Keratinocyte (primary cell): ENCODE measurements around the gene NTHL1. TPM values are rescaled to one million over a fixed set of nuclear protein-coding genes. Genes with fewer than 3 reads are reported as not detected.

ENCODE experiments used
- DNase-seq: peaks from one replicate; pipeline ENCODE4 v3.0.0-alpha.2; 2011; ENCODE audit warnings: low read depth, missing footprints, low spot score
- FAIRE-seq: peaks from 2 replicates; lab custom pipeline; 2011; peaks lifted over from hg19 to GRCh38; lab: Jason Lieb, UNC
- H2AFZ ChIP-seq: 2 replicates; pipeline ENCODE4 v1.6.0; 2012; ENCODE audit warnings: low read length, control low read depth, inconsistent platforms; ENCODE audit not compliant: control insufficient read depth
- H3K27ac ChIP-seq: 2 replicates; pipeline ENCODE4 v1.5.1; 2011; ENCODE audit warnings: low read length; ENCODE audit not compliant: control insufficient read depth, insufficient read depth
- H3K27me3 ChIP-seq: 3 replicates; pipeline ENCODE4 v1.6.0; 2011; ENCODE audit warnings: low read length; ENCODE audit not compliant: control insufficient read depth, insufficient read depth; ENCODE audit errors: extremely low read depth
- H3K36me3 ChIP-seq, 2 experiments: 2 replicates in 1 of 2; 3 replicates in 1 of 2; pipeline ENCODE4 v1.5.1; 2011; ENCODE audit warnings: low read length in 2 of 2, mild to moderate bottlenecking in 1 of 2; ENCODE audit not compliant: control insufficient read depth in 2 of 2, insufficient read depth in 2 of 2; ENCODE audit errors: extremely low read depth in 1 of 2
- H3K4me1 ChIP-seq: 3 replicates; pipeline ENCODE4 v1.5.1; 2011; ENCODE audit warnings: low read length; ENCODE audit not compliant: control insufficient read depth, insufficient read depth; ENCODE audit errors: extremely low read depth
- H3K4me2 ChIP-seq: 3 replicates; pipeline ENCODE4 v1.6.0; 2011; ENCODE audit warnings: low read depth, low read length; ENCODE audit not compliant: control insufficient read depth, insufficient read depth; ENCODE audit errors: extremely low read depth
- H3K4me3 ChIP-seq, 3 experiments: fragments of 200-600 bp in 1 of 3; sonication (generic) in 1 of 3; 2 replicates in 2 of 3; 3 replicates in 1 of 3; pipeline ENCODE4 v1.5.1; 2011 to 2016; ENCODE audit warnings: low read length in 3 of 3, mild to moderate bottlenecking in 3 of 3, control low read depth in 2 of 3, inconsistent platforms in 1 of 3, low read depth in 1 of 3, mixed read lengths in 1 of 3, mixed run types in 1 of 3, moderate library complexity in 1 of 3; ENCODE audit not compliant: control insufficient read depth in 2 of 3, insufficient read depth in 2 of 3; ENCODE audit errors: extremely low read depth in 1 of 3
- H3K79me2 ChIP-seq: 2 replicates; pipeline ENCODE4 v1.6.0; 2012; ENCODE audit warnings: low read length; ENCODE audit not compliant: control insufficient read depth, insufficient read depth
- H3K9ac ChIP-seq: 3 replicates; pipeline ENCODE4 v1.6.0; 2011; ENCODE audit warnings: low read length; ENCODE audit not compliant: control insufficient read depth, insufficient read depth; ENCODE audit errors: extremely low read depth
- H3K9me1 ChIP-seq: 3 replicates; pipeline ENCODE4 v1.6.0; 2011; ENCODE audit warnings: low read length; ENCODE audit not compliant: control insufficient read depth, insufficient read depth; ENCODE audit errors: extremely low read depth
- H3K9me3 ChIP-seq: 2 replicates; pipeline ENCODE4 v1.5.1; 2012; ENCODE audit warnings: low read depth, low read length; ENCODE audit not compliant: control insufficient read depth
- H4K20me1 ChIP-seq: 3 replicates; pipeline ENCODE4 v1.6.0; 2011; ENCODE audit warnings: low read length; ENCODE audit not compliant: control insufficient read depth, insufficient read depth; ENCODE audit errors: extremely low read depth
- EZH2 ChIP-seq: IDR thresholded peaks from one replicate; pipeline ENCODE4 v1.6.1; 2012; ENCODE audit warnings: inconsistent platforms, mild to moderate bottlenecking, low read length, moderate library complexity
- dilution Hi-C: fragments of 300-500 bp; cut with MboI; formaldehyde crosslinking; loops from one replicate; pipeline ENCODE4 v1.7.0; 2020; ENCODE audit warnings: low sequenced_read_pairs; ENCODE audit not compliant: extremely low pct_ligation_motif_present
- polyA plus RNA-seq, 5 experiments: library from polyadenylated mRNA; depleted of rRNA in 3 of 5; stranded (reverse) in 3 of 5; stranded (forward) in 1 of 5; unstranded in 1 of 5; fragments of >200 nt; gene quantifications; 1 replicate in 1 of 5; 2 replicates in 3 of 5; 3 replicates in 1 of 5; pipeline versions ENCODE4 v1.2.1 to v1.2.3, GENCODE V29; 2011 to 2012; ENCODE audit warnings: missing spikeins in 2 of 5, low read depth in 1 of 5, low replicate concordance in 1 of 5
- TF ChIP-seq, protein P1 (sequence below), 3 experiments: IDR thresholded peaks in 1 of 3; conservative IDR thresholded peaks in 1 of 3; optimal IDR thresholded peaks in 1 of 3; 2 replicates in 2 of 3; 3 replicates in 1 of 3; pipeline versions ENCODE3 to v1.5.1; 2011; ENCODE audit warnings: low read length in 3 of 3, mild to moderate bottlenecking in 3 of 3, moderate library complexity in 2 of 3, control low read depth in 1 of 3, inconsistent platforms in 1 of 3; ENCODE audit not compliant: insufficient read depth in 2 of 3; ENCODE audit errors: extremely low read depth in 1 of 3

NTHL1 gene
- polyA plus RNA-seq, 1 donor (not counting 4 experiments of a cell fraction or from before 2014, with no cell fraction given): 8.5 TPM

DNA sequence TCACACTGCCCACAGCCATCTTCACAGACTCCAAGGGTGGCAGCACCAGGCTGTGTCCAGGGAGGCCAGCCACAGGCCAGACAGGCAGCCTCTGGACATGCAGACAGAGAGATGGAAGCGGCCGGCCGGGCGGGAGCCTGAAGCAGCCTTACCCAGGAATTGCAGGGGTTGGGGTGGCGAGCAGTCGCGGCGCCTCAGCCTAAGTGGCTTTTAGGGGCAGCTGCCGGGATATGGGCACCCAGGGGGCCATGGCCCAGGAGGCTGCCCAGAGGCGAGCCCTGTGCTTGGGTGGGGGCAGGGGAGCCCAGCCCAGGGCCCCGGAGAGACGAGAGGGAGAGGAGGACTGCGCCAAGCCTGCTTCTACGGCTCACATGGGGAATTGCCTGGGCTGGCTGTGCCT, 22.4 kb downstream of the NTHL1 start:
- Histone ChIP-seq H3K9me3 (no peaks in the 10 kb centered on the region), H3K9me1 (no peaks in the 10 kb centered on the region), H4K20me1 (no peaks in the 10 kb centered on the region), H3K9ac (no peak overlapping the region), H3K79me2 (no peaks in the 10 kb centered on the region), H3K4me1 (peaks cover 15% of the 10 kb centered on the region), H3K4me3 (no peak overlapping the region), H3K36me3 (no peaks in the 10 kb centered on the region), H2AFZ (no peak overlapping the region), H3K27me3 (peaks cover 8% of the 10 kb centered on the region), H3K27ac (no peak overlapping the region), H3K4me2 (no peak overlapping the region)
- no peak for FAIRE-seq
- DNase-seq: no peak
- dilution Hi-C loops: no loop called here
- TF ChIP-seq, protein P1, sequence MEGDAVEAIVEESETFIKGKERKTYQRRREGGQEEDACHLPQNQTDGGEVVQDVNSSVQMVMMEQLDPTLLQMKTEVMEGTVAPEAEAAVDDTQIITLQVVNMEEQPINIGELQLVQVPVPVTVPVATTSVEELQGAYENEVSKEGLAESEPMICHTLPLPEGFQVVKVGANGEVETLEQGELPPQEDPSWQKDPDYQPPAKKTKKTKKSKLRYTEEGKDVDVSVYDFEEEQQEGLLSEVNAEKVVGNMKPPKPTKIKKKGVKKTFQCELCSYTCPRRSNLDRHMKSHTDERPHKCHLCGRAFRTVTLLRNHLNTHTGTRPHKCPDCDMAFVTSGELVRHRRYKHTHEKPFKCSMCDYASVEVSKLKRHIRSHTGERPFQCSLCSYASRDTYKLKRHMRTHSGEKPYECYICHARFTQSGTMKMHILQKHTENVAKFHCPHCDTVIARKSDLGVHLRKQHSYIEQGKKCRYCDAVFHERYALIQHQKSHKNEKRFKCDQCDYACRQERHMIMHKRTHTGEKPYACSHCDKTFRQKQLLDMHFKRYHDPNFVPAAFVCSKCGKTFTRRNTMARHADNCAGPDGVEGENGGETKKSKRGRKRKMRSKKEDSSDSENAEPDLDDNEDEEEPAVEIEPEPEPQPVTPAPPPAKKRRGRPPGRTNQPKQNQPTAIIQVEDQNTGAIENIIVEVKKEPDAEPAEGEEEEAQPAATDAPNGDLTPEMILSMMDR (optimal IDR thresholded peaks at IDR 0.05 in 1 of 3, IDR thresholded peaks at IDR 0.05 in 1 of 3, conservative IDR thresholded peaks at IDR 0.05 in 1 of 3; ENCODE audit: extremely low read depth in 1 of 3, insufficient read depth in 2 of 3, low read length in 3 of 3): no peak
- no peak for TF ChIP-seq EZH2

DNA sequence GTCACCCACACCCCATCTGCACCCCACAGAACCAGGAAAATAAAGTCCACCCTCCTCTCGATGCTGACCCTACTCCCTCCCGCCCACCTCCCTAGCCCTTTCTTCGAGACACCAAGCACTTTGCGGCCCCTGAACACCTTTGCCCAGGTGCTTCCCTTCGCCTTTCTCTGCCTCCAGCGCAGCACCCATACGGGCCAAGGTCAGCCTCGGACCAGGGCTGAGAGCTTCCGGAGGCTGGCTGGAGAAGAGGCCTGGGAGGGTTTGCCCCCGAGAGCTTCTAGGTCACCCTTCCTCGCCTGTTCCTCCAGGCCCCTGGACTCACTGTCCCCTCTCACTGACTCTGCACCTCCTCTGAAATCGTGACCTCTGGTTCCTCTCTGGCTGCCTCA, 23.6 kb downstream of the NTHL1 start:
- H3K4me3 ChIP-seq: no peak overlapping the region
- H3K36me3 ChIP-seq: no peaks in the 10 kb centered on the region
- H3K9me3 ChIP-seq: no peaks in the 10 kb centered on the region
- peaks cover 20% of the 10 kb centered on the region for H3K27me3 ChIP-seq
- H3K4me1 ChIP-seq: peaks cover 15% of the 10 kb centered on the region
- no peak overlapping the region for H3K27ac ChIP-seq
- DNase-seq (no peak), FAIRE-seq (no peak)
- H3K4me2 ChIP-seq: no peak overlapping the region
- no peaks in the 10 kb centered on the region for H4K20me1 ChIP-seq
- dilution Hi-C loops: no loop called here
- TF ChIP-seq EZH2: no peak
- TF ChIP-seq, protein P1 (optimal IDR thresholded peaks at IDR 0.05 in 1 of 3, IDR thresholded peaks at IDR 0.05 in 1 of 3, conservative IDR thresholded peaks at IDR 0.05 in 1 of 3; ENCODE audit: extremely low read depth in 1 of 3, insufficient read depth in 2 of 3, low read length in 3 of 3): no peak
- no peak overlapping the region for H2AFZ ChIP-seq
- no peaks in the 10 kb centered on the region for H3K79me2 ChIP-seq
- H3K9ac ChIP-seq: no peak overlapping the region
- H3K9me1 ChIP-seq: no peaks in the 10 kb centered on the region
